GM19438 (cell line): Measurements from ENCODE around the gene FAM181A.

ENCODE experiments used
- ATAC-seq: cut with Tn5 transposase; IDR thresholded peaks from one replicate; pipeline ENCODE4 v1.9.1; 2021; ENCODE audit warnings: low read depth; ENCODE audit not compliant: unreplicated experiment

FAM181A gene

DNA sequence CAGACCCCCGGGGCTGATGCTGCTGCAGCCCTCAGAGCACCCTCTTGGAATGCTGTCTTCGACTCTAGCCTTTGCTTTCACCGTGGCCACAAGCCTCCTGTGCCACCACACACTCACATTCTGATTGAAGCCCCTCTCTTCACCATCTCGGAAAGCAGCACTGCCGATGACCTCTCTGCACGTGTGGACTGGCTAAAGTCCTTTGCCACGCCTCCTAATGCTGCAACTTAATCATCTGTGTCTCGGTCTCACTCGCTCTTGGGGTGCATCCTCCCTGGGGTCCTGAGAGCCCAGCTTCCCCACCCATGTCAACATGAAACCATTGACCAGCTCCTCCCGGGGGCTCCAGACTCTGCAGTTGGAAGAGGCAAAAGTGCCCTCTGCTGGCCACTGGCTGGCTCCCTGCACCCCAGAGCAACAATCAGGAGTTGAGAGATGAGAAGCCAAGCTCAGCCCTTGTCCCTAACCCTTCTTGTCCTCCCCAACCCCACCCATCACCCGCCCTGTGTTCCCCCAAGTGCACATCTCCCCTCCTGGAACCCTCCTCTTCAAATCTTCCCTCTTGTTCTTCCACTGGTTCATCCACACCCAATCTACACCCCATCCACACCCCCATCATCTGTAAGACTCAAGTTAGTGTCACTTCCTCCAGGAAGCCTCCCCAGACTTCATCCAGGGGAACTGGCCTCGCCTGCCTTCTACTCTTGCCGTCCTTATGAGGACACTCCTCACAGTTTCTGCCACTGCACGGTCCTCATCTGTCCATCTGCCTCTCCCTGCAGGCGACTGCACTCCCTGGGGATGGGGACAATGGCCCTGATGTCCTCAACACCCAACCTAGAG, 23.6 kb upstream of the FAM181A start:
- no peak for ATAC-seq

DNA sequence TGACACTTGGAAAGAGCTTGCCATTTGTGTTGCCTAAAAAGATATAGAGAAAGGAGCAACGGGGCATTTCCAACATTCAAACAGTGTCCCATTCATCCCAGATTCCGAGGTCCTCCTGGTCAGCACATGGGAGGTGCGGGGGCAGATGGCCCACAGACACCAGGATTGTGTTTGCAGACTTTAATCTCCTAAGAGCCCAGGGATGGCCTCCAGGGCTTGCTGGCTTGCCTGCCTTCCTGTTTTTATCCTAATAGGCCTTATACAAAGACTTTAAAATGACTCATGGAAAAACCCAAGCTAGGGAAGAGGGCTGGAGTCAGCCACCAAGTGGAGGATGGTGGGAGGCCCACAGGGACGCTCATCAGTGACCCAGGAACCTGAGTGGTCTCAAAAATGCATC, 21.5 kb upstream of the FAM181A start:
- ATAC-seq = no peak

DNA sequence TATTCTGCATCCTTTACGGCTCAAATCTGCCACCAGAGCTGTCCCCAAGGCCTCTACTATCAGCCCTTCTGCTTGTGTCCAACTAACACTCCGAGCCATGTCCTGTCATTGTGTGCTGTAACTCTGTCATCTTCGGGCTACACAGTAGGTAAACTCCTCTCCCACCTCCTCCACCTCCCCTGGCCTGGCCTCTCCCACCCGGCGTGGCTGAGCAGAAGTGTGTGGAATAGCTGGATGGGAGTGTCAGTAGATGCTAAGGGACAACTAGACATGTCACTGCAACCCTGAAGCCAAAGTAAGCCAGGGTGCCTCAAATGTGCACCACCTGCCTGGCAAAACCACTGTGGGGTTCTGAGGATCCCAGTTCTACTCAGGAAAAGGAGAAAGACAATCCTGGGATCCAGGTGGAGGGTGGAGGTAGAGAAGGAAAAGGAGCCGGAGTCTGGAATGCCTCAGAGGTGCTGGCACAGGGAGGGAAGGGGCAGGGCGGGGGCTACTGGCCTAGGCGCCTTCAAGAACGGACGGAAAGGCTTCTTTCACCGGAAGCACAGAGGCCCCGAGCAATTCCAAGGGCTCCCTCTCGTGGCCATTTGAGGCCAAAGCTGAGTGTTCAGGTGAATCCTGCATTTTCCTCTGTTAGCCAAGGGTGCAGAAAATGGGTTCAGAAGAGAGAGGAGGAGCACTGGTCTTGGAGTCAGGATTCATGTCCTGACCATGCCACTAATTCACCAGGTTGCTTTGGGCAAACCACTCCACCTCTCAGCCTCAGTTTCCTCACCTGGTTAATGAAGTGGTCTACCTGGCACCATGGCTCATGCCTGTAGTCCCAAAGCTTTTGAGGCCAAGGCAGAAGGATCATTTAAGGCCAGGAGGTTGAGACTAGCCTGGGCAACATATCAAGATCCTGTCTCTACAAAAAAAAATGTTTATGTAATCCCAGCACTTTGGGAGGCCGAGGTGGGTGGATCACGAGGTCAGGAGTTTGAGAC, 20.5 kb upstream of the FAM181A start:
- ATAC-seq = no peak

DNA sequence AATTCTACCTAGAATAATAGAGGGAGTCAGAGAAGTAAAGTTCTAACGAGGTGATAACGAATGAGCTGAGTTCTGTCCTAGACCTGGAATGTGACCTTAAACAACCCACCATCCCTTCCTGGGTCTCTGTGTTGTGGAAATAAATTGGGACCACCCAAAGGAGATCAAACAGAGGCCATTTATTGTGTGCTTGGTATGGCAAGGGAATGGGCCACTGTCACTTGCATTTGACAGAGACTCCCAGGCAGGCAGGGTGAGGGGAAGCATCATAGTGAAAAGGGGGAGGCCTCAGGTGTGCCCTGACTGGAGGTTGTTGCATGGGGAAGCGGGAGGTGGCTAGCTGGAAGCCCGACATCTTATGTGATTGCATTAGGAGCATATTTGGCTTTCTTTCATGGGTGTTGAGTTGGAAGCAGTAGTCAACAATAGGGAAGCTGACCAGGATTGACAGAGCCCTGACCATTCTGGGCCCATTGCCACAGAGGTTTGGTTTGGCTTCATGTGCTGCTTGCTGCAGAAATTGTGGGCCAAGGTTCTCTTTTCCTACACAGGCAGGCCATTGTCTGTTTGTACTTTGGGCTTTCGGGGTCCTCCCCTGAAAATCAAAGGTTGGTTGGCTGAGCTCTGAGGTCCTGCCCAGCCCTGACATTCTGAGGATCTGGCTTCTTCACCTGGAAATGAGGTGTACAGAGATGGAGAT, 17.6 kb upstream of the FAM181A start:
- ATAC-seq = no peak

DNA sequence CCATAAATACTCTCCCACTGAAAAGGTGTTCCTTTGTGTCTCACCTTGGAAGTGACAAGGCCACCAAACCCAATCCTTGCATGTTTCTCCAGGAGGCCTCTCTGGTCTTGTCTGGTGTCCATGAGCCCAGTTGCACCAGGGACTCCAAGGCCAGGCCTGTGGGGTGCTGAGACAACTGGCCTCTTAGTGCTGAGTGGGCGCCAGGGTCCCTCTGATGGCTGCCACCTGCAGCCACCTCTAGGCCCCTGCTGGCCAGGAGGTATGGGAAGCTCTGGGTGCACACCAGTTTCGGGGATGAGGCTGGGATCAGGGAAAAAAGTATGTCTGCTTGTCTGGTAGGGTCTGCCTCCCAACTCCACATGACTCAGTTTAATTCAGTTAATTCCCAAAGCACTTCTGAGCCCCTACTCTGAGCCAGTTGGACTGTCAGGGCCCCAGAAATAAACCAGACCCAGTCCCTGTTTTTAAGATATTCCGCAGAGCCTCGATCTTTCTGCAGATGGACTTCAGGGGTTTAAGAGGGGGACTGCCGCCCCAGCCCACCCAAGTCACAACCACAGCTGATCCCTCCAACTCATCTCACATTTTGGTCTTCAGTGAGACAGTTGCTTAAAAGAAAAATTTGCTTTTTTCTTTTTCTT, 15.0 kb upstream of the FAM181A start:
- ATAC-seq = no peak

DNA sequence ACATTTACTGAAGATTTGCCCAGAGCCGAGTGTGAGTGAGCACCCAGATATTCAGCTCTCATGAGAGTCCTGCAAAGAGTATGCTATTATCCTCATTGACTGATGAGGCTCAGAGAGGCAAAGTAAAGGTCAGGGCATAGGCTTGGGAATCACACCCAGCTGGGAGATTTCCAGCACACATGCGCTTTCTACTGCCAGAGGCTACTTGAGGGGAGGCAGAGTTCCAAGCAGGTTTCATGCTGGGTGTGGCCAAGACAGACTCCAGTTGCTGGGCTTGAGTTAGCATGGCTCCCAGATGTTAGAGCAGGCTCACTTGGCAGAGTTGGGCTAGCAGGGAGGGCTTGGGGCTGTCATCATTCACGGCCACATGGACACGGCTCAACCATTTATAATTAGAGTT, 14.4 kb upstream of the FAM181A start:
- no peak for ATAC-seq

DNA sequence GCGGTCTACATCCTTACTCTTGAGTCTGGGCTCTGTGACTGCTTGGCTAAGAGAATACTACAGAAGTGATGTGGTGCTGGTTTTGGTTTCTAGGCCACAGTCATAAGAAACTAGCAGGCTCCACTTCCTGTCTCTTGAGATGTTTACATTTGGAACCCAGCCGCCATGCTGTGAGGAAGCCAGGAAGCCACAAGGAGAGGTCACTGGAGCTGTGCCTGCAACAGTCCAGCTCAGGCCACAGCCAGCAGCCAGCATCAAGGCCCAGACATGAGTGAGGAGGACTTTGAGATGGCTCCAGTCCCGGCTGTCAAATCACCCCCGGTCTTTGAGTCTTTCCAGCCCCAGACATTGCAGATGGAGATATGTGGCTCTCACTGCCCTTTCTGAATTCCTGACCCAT, 12.9 kb upstream of the FAM181A start:
- no peak for ATAC-seq

DNA sequence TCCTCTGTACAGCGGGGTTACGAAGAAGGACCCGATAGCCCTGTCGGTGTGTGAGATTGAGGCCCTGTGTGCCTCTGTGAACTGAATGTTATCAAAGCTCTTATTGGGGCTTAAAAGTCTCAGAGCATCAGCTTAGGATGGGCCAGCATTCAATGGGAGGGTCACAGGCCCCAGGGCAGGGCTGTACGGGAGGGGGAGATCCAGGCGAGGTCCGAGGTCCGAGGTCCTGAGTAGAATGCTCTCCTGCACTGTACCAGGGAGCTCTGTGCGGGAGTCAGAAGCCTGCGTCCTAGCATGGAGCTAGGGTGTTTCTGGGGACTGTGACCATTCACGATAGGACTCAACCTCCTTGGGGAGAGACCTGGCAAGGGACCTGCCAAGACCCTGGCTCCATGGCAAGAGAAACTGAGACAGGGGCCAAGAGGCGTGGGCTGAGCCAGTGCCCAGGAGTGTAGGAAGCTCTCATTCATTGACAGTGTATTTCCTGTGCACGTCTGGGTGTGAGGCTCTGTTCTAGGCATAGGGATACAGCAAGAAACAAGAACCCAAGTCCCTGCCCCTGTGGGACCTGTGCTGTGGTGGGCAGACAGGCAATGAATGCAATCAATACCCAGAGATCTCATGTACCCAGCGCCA, 12.0 kb upstream of the FAM181A start:
- no peak for ATAC-seq

DNA sequence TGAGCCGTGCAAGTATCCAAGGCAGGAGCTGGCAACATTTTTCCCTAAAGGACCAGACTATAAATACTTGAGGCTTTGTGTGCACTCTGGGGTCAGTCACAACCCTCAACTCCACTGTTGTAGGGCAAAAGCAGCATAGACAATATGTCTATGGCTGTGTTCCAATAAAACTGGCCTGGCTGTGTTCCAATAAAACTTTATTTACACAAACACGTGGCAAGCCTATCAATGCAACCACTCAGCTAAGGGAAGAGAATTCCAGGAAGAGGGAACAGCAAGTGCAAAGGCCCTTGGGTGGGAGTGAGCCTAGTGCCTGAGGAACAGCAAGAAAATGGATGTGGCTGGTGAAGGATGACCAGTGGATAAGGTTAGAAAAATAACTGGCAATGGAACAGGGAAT, 11.3 kb upstream of the FAM181A start:
- ATAC-seq = no peak

DNA sequence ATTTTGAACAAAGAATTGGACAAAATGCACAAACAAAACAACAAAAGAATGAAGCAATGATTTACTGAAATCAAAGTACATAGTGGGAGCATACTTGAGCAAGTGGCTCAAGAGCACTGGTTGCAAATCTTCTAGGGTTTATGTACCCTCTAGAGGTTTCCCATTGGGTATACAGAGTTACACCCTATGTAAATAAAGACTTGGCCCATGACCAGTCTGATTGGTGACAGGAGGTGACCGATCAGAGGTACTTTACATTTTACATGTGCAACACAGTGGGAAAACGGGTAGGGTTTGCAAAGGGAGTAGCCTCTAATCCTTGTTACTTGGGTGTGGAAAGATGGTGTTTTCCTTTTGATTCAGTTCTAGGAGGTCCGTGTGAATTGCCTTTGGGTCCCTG, 10.6 kb upstream of the FAM181A start:
- no peak for ATAC-seq

DNA sequence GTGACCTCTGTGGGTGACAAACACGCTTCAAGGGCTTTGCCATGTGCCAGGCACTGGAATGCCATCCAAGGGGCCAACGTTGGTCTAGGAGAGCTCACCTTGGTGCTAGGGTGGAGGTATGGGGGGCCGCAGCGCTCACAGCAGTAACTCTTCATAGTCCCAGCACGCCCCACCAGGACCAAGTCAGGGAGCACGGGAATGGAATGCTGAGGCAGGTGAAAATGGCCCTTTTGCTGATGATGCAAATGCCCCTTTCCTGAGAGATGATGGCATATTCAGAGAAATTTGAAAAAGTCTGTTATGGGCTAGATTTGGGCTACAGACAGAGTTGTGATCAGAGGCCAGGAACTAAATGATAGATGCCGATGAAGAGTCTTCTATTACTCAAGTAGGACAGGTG, 10.0 kb upstream of the FAM181A start:
- no peak for ATAC-seq

DNA sequence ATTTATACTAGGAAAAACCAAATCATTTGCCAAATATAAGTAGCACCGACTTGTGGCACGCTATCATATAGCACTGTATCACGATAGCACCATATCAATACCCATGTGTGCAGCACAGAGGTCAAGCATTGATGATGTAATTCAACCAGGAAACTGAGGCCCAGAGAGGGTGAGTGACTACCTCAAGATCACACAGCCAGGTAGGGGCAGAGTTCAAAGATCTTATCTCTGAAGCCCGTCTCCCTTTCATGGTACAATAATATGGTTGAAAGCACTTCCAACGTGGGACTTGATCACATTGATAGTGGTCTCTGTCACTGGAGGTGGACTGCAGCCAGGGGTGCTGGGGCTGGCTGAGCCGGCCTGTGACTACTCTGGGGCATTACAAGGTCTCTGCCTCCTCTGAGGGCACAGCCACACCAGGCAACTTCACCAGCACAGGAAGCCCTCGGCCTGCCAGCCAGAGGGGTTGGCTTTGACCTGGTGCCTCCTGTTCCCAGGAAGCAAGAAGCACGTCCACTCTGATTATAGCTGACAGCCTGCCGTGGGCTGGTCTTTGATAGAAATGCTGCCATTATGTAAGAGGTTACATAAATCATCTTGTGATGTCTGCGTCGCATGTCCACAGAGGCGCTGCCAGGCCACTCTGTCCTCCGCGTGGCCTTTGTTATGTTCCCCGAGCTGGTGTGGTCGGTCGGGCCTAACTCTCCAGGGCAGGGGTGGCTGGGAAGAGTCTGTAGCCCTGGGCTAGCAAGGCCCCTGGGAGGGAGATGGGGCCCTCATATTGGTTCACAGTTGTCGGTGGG, 5.9 kb upstream of the FAM181A start:
- no peak for ATAC-seq

DNA sequence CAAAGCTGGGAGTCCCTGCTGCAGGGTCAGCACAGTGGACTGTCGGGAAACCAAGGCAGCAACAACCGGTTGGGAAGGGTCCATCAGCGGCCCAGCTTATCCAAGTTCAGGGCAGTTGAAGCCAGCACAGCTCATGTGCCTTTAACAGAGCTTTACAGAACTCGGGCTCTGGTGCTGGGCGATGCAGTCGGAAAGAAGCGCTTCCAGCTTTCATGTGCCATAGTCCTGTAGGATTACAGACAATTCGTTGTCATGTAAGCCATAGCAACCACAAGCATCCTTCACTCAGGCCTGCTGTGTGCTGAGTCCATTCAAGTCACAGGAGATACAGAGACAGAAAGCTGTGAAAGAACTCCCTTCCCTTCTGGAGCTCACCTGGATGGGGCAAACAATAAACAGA, 3.5 kb upstream of the FAM181A start:
- ATAC-seq = no peak

DNA sequence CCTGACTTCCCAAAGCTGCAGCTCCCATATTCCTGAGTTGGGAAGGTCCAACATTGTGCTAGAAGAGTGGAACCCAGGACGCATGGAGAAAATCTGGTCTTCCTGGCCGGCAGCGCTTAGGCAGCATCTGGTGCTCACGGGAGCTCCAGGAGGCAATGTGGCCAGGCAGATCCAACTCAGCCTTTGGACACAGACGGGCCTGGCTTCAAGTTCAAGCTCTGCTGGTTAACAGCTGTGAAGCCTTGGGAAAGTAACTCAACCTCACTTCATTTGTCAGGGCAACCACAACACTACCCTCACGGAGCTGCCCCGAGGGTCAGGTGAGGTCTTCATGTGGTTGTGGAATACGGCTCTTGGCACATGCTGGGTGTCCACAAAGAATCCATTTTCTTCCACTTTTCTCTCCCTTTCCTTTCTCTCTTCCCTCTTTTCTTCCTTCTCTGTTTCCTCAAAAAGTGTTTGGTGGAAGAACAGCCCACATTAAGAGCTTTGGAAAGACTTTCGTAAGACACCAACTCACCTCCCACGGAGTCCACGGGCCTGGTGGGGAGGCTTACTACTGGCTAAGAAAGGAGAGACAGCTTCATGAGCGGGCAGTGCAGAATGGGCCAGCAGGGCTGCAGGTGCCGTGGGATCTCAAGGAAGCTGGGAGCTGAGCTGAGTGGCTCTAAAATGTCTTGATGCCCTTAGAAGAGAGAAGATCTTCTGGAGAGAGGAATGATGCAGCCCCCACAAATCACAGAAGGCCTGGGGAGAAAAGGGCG, 2.4 kb upstream of the FAM181A start:
- no peak for ATAC-seq

DNA sequence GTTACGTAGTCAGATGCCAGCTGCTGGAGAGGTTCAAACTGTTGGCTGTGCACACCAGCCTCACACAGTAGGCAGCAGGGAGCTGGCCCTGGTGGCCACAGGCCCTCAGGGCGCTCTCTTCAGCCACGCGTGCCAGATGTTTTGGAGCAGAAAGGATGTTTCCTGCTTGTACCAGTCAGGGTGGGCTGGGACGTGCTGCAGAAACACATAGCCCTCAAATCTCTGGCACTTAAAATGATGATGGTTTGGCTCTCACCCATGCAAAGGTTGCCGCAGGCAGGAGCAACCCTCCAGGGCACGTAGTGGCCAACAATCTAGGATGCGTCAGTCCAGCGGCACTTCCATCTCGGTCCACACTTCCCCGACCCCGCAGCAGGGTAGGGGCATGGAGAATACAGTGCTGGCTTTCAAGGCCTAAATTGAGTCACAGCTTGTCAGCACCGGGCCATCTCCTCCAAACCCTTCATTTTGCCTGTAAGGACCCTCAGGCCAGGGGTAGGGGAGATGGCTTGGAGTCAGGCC, 1.7 kb upstream of the FAM181A start:
- ATAC-seq = no peak

DNA sequence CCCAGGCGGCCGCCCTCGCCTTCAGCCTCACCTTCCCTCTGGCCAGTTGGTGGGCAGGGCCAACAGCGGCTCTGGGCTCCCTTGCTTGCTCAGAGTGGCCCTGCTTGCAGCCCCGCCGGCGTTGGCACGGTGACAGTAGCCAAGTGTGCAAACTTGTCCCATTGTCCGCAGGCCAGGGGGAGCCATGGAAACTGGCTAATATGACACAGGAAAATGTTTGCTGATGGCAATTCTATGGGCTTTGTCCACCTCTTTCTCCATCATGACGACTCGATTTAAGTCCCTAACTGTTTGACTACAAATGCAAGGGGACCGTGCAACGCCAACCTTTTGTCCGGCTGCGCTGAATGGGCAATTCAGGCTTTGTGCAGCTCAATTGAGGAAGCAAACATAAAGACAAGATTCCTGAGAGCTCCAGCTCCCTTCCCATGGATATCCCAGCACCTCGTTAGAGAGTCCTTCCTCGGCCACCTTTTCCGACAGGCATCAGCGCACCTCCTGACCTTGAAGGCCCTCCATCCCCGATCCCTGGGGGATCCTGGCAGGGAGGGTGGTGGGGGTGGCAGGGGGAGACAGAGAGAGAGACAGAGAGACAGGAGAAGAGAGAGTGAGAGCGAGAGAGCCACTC, 785 bp upstream of the FAM181A start:
- ATAC-seq = no peak

DNA sequence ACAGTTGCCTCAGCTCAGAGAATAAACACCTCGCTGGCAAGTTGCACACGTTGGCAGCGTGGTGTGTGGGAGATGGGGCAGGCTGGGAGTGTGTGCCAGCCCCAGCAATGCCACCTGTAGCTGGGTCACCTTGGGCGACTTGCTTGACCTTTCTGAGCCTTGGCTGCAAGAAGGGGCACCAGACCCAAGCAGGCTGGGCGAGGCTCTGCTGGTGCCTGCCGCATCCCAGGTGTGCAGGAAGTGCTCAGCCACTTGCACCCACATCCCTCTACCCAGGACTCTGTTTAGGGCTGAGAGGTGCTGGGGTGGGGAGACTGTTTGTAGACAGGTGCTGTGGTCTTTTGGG, 629 bp downstream of the FAM181A start:
- no peak for ATAC-seq
